Esophagus squamous epithelium (tissue), 4 donors: Measurements from ENCODE around the gene APLF.

ENCODE experiments used
- CTCF ChIP-seq, 6 experiments: fragments of 450-650 bp in 4 of 6; fragments of 200-600 bp in 2 of 6; sonication (generic) in 2 of 6; IDR thresholded peaks; one replicate each; pipeline ENCODE4 v1.5.1; 2016 to 2019; ENCODE audit warnings: antibody characterized with exemption in 6 of 6, mild to moderate bottlenecking in 4 of 6, moderate library complexity in 4 of 6
- POLR2A ChIP-seq, 4 donors: fragments of 450-650 bp; IDR thresholded peaks; one replicate each; pipeline ENCODE4 v1.6.1; 2017; ENCODE audit warnings: antibody characterized with exemption in 4 of 4, mild to moderate bottlenecking in 4 of 4, moderate library complexity in 3 of 4

DNA sequence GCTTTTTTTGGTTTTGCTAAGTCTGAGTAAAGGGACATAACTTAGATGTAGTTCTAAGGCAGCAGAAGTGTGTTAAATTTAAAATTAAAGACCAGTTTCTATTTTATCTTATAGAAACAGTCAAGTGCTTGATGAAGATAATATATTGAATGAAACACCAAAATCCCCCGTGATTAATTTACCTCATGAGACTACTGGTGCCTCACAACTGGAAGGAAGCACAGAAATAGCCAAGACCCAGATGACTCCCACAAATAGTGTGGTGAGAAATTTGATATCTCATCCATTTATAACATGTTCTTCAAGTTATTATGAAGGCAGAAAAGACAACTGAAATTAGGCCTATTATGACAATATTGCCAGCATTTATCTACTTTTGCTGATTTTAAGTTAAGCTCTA is 45.6 kb downstream of the APLF start:
- TF ChIP-seq CTCF (IDR thresholded peaks at IDR 0.05) (no peak), POLR2A (IDR thresholded peaks at IDR 0.05) (no peak)
